Measurements from ENCODE around the gene GNPTAB. TPM values are rescaled to one million over a fixed set of nuclear protein-coding genes. Genes with fewer than 3 reads are reported as not detected.
A peak's percentile ranks its signal among the peaks of the same experiment; 100 is the strongest.

Gene GNPTAB
- total and polyA plus RNA-seq, 2 of the 13 experiments (the other 11 are each of a cell fraction or from before 2014, with no cell fraction given): 13.6 to 19.4 TPM

- TF ChIP-seq HNF1A (IDR thresholded peaks at IDR 0.05; ENCODE audit: low read depth) (no peak), HNF1A (CRISPR knock-in tag; IDR thresholded peaks at IDR 0.05; ENCODE audit: borderline replicate concordance) (peak; percentile 56; the same call in 1 of the 2 replicates), EEA1 (CRISPR knock-in tag; IDR thresholded peaks at IDR 0.05; ENCODE audit: borderline replicate concordance) (peak; percentile 75; the same call in 1 of the 2 replicates), ARID4A (CRISPR knock-in tag; IDR thresholded peaks at IDR 0.05; ENCODE audit: borderline replicate concordance) (peak; percentile 80; the same call in 1 of the 2 replicates), ZBTB8A (CRISPR knock-in tag; IDR thresholded peaks at IDR 0.05; ENCODE audit: borderline replicate concordance, low read depth) (no peak), GTF2F1 (IDR thresholded peaks at IDR 0.05; ENCODE audit: low read length) (no peak), SIN3B (IDR thresholded peaks at IDR 0.05; ENCODE audit: low read length) (no peak), ZBTB3 (CRISPR knock-in tag; IDR thresholded peaks at IDR 0.05; ENCODE audit: borderline replicate concordance, low read depth) (peak; percentile 79)
- TF ChIP-seq, protein P1, sequence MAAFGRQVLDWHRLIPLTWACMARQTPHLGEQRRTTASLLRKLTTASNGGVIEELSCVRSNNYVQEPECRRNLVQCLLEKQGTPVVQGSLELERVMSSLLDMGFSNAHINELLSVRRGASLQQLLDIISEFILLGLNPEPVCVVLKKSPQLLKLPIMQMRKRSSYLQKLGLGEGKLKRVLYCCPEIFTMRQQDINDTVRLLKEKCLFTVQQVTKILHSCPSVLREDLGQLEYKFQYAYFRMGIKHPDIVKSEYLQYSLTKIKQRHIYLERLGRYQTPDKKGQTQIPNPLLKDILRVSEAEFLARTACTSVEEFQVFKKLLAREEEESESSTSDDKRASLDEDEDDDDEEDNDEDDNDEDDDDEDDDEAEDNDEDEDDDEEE (CRISPR knock-in tag; IDR thresholded peaks at IDR 0.05): peak; percentile 25; the same call in 1 of the 2 replicates
- TF ChIP-seq, protein P2, sequence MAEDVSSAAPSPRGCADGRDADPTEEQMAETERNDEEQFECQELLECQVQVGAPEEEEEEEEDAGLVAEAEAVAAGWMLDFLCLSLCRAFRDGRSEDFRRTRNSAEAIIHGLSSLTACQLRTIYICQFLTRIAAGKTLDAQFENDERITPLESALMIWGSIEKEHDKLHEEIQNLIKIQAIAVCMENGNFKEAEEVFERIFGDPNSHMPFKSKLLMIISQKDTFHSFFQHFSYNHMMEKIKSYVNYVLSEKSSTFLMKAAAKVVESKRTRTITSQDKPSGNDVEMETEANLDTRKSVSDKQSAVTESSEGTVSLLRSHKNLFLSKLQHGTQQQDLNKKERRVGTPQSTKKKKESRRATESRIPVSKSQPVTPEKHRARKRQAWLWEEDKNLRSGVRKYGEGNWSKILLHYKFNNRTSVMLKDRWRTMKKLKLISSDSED (CRISPR knock-in tag; IDR thresholded peaks at IDR 0.05): no peak; the same call in 1 of the 2 replicates
- TF ChIP-seq, protein P3, sequence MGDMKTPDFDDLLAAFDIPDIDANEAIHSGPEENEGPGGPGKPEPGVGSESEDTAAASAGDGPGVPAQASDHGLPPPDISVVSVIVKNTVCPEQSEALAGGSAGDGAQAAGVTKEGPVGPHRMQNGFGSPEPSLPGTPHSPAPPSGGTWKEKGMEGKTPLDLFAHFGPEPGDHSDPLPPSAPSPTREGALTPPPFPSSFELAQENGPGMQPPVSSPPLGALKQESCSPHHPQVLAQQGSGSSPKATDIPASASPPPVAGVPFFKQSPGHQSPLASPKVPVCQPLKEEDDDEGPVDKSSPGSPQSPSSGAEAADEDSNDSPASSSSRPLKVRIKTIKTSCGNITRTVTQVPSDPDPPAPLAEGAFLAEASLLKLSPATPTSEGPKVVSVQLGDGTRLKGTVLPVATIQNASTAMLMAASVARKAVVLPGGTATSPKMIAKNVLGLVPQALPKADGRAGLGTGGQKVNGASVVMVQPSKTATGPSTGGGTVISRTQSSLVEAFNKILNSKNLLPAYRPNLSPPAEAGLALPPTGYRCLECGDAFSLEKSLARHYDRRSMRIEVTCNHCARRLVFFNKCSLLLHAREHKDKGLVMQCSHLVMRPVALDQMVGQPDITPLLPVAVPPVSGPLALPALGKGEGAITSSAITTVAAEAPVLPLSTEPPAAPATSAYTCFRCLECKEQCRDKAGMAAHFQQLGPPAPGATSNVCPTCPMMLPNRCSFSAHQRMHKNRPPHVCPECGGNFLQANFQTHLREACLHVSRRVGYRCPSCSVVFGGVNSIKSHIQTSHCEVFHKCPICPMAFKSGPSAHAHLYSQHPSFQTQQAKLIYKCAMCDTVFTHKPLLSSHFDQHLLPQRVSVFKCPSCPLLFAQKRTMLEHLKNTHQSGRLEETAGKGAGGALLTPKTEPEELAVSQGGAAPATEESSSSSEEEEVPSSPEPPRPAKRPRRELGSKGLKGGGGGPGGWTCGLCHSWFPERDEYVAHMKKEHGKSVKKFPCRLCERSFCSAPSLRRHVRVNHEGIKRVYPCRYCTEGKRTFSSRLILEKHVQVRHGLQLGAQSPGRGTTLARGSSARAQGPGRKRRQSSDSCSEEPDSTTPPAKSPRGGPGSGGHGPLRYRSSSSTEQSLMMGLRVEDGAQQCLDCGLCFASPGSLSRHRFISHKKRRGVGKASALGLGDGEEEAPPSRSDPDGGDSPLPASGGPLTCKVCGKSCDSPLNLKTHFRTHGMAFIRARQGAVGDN (CRISPR knock-in tag; IDR thresholded peaks at IDR 0.05): peak; percentile 95
These were observed 46.4 kb upstream of the GNPTAB start, which contains the start of gene DRAM1 (continued) for GRCh38 chr12:101876861-101877805.
